ENCODE measurements around the gene NAGK.
"Not testable (repeated sequence)": the region's sequence is repeated elsewhere in the genome, so short reads cannot be mapped to it uniquely, and the experiment has no call there.

Gene NAGK

GRCh38 chr2:71049704-71050360, 18.6 kb upstream of the NAGK start:
- not testable (repeated sequence) for H3K56ac ChIP-seq (ENCODE audit: low read length); H3K18ac ChIP-seq (ENCODE audit: low read length); H3K36me3 ChIP-seq (ENCODE audit: control insufficient read depth, insufficient read depth, low read length); H3K4me1 ChIP-seq (ENCODE audit: control insufficient read depth, low read depth, low read length); H2AK5ac ChIP-seq (ENCODE audit: low read length); H3K79me1 ChIP-seq (ENCODE audit: low read length); H3K4ac ChIP-seq (ENCODE audit: low read depth, low read length); H2BK15ac ChIP-seq (replicated peaks; ENCODE audit: low read depth); H4K5ac ChIP-seq (ENCODE audit: low read length); H3K27ac ChIP-seq (ENCODE audit: low read depth, low read length); H3K4me2 ChIP-seq (ENCODE audit: low read length); H3K23ac ChIP-seq (ENCODE audit: low read length); H3K79me2 ChIP-seq (ENCODE audit: control insufficient read depth, insufficient read depth, low read length); H2BK5ac ChIP-seq (ENCODE audit: low read length); H4K8ac ChIP-seq (ENCODE audit: low read depth, low read length); H2BK120ac ChIP-seq (ENCODE audit: low read depth, low read length); DNase-seq; H3K4me3 ChIP-seq (ENCODE audit: low read length); H3K9ac ChIP-seq (ENCODE audit: low read length); H3K27me3 ChIP-seq (ENCODE audit: insufficient read depth, low read length, poor library complexity)
- WGBS (ENCODE audit: extremely low coverage, insufficient coverage, low lambda C conversion rate): no CpG with 5 or more reads among the region's 10 CpGs

- not testable (repeated sequence) for H4K8ac ChIP-seq (ENCODE audit: low read depth, low read length)
These were observed 13.2 kb upstream of the NAGK start for GRCh38 chr2:71055206-71055740.

GRCh38 chr2:71060211-71060610, 8.2 kb upstream of the NAGK start:
- H3K4ac ChIP-seq (ENCODE audit: low read depth, low read length): no peak overlapping the region
- no peaks in the 10 kb centered on the region for H3K79me2 ChIP-seq (ENCODE audit: control insufficient read depth, insufficient read depth, low read length)
- no peaks in the 10 kb centered on the region for H3K4me1 ChIP-seq (ENCODE audit: control insufficient read depth, low read depth, low read length)
- H2AK5ac ChIP-seq (ENCODE audit: low read length): no peak overlapping the region
- H3K18ac ChIP-seq (ENCODE audit: low read length): no peak overlapping the region
- no peak overlapping the region for H4K8ac ChIP-seq (ENCODE audit: low read depth, low read length)
- H3K79me1 ChIP-seq (ENCODE audit: low read length): no peaks in the 10 kb centered on the region
- H3K4me2 ChIP-seq (ENCODE audit: low read length): no peak overlapping the region
- H3K27ac ChIP-seq (ENCODE audit: low read depth, low read length): no peak overlapping the region
- no peak overlapping the region for H3K56ac ChIP-seq (ENCODE audit: low read length)
- H4K5ac ChIP-seq (ENCODE audit: low read length): no peak overlapping the region
- WGBS (ENCODE audit: extremely low coverage, insufficient coverage, low lambda C conversion rate): no CpG with 5 or more reads among the region's 2 CpGs
- H3K27me3 ChIP-seq (ENCODE audit: insufficient read depth, low read length, poor library complexity): no peaks in the 10 kb centered on the region
- DNase-seq: no peak
- H3K36me3 ChIP-seq (ENCODE audit: control insufficient read depth, insufficient read depth, low read length): no peaks in the 10 kb centered on the region
- H3K9ac ChIP-seq (ENCODE audit: low read length): no peak overlapping the region
- no peak overlapping the region for H3K4me3 ChIP-seq (ENCODE audit: low read length)
- no peak overlapping the region for H2BK15ac ChIP-seq (replicated peaks; ENCODE audit: low read depth)
- no peak overlapping the region for H2BK5ac ChIP-seq (ENCODE audit: low read length)
- no peak overlapping the region for H2BK120ac ChIP-seq (ENCODE audit: low read depth, low read length)
- H3K23ac ChIP-seq (ENCODE audit: low read length): no peak overlapping the region

More at GRCh38 chr2:71055206-71055740, 13.2 kb upstream of the NAGK start:
- not testable (repeated sequence) for H3K27me3 ChIP-seq (ENCODE audit: insufficient read depth, low read length, poor library complexity); H3K18ac ChIP-seq (ENCODE audit: low read length); H3K56ac ChIP-seq (ENCODE audit: low read length); H3K23ac ChIP-seq (ENCODE audit: low read length); H3K79me1 ChIP-seq (ENCODE audit: low read length); DNase-seq; H3K27ac ChIP-seq (ENCODE audit: low read depth, low read length); H2BK15ac ChIP-seq (replicated peaks; ENCODE audit: low read depth); H3K4me2 ChIP-seq (ENCODE audit: low read length); H3K79me2 ChIP-seq (ENCODE audit: control insufficient read depth, insufficient read depth, low read length); H3K36me3 ChIP-seq (ENCODE audit: control insufficient read depth, insufficient read depth, low read length); H3K4me1 ChIP-seq (ENCODE audit: control insufficient read depth, low read depth, low read length); H3K9ac ChIP-seq (ENCODE audit: low read length); H2BK5ac ChIP-seq (ENCODE audit: low read length); H2AK5ac ChIP-seq (ENCODE audit: low read length); H4K5ac ChIP-seq (ENCODE audit: low read length); H3K4me3 ChIP-seq (ENCODE audit: low read length); H2BK120ac ChIP-seq (ENCODE audit: low read depth, low read length); H3K4ac ChIP-seq (ENCODE audit: low read depth, low read length)
- no CpG with 5 or more reads among the region's 10 CpGs for WGBS (ENCODE audit: extremely low coverage, insufficient coverage, low lambda C conversion rate)

- no peak for DNase-seq
- Histone ChIP-seq H3K4ac (ENCODE audit: low read depth, low read length) (no peak overlapping the region), H3K4me2 (ENCODE audit: low read length) (no peak overlapping the region), H2BK120ac (ENCODE audit: low read depth, low read length) (no peak overlapping the region), H4K5ac (ENCODE audit: low read length) (no peak overlapping the region), H2BK5ac (ENCODE audit: low read length) (no peak overlapping the region), H4K8ac (ENCODE audit: low read depth, low read length) (no peak overlapping the region), H3K79me1 (ENCODE audit: low read length) (no peaks in the 10 kb centered on the region), H3K4me3 (ENCODE audit: low read length) (no peak overlapping the region), H3K27me3 (ENCODE audit: insufficient read depth, low read length, poor library complexity) (no peaks in the 10 kb centered on the region), H2BK15ac (replicated peaks; ENCODE audit: low read depth) (no peak overlapping the region), H3K27ac (ENCODE audit: low read depth, low read length) (no peak overlapping the region), H3K9ac (ENCODE audit: low read length) (no peak overlapping the region), H3K4me1 (ENCODE audit: control insufficient read depth, low read depth, low read length) (no peaks in the 10 kb centered on the region), H3K18ac (ENCODE audit: low read length) (no peak overlapping the region), H3K56ac (ENCODE audit: low read length) (no peak overlapping the region), H3K23ac (ENCODE audit: low read length) (no peak overlapping the region), H2AK5ac (ENCODE audit: low read length) (no peak overlapping the region), H3K79me2 (ENCODE audit: control insufficient read depth, insufficient read depth, low read length) (no peaks in the 10 kb centered on the region), H3K36me3 (ENCODE audit: control insufficient read depth, insufficient read depth, low read length) (no peaks in the 10 kb centered on the region)
- no CpG with 5 or more reads among the region's 3 CpGs for WGBS (ENCODE audit: extremely low coverage, insufficient coverage, low lambda C conversion rate)
These were observed 7.6 kb upstream of the NAGK start for GRCh38 chr2:71060871-71061270.

GRCh38 chr2:71063216-71063615, 5.2 kb upstream of the NAGK start:
- no peaks in the 10 kb centered on the region for H3K79me2 ChIP-seq (ENCODE audit: control insufficient read depth, insufficient read depth, low read length)
- no peak overlapping the region for H3K9ac ChIP-seq (ENCODE audit: low read length)
- no peak overlapping the region for H4K8ac ChIP-seq (ENCODE audit: low read depth, low read length)
- no CpG with 5 or more reads among the region's 1 CpG for WGBS (ENCODE audit: extremely low coverage, insufficient coverage, low lambda C conversion rate)
- H3K4me1 ChIP-seq (ENCODE audit: control insufficient read depth, low read depth, low read length): no peaks in the 10 kb centered on the region
- H3K27me3 ChIP-seq (ENCODE audit: insufficient read depth, low read length, poor library complexity): no peaks in the 10 kb centered on the region
- H3K4me3 ChIP-seq (ENCODE audit: low read length): no peak overlapping the region
- H3K27ac ChIP-seq (ENCODE audit: low read depth, low read length): no peak overlapping the region
- H3K36me3 ChIP-seq (ENCODE audit: control insufficient read depth, insufficient read depth, low read length): no peaks in the 10 kb centered on the region
- H2BK15ac ChIP-seq (replicated peaks; ENCODE audit: low read depth): no peak overlapping the region
- no peaks in the 10 kb centered on the region for H3K79me1 ChIP-seq (ENCODE audit: low read length)
- H3K23ac ChIP-seq (ENCODE audit: low read length): no peak overlapping the region
- DNase-seq: no peak
- no peak overlapping the region for H3K18ac ChIP-seq (ENCODE audit: low read length)
- no peak overlapping the region for H3K56ac ChIP-seq (ENCODE audit: low read length)
- H3K4me2 ChIP-seq (ENCODE audit: low read length): no peak overlapping the region
- H3K4ac ChIP-seq (ENCODE audit: low read depth, low read length): no peak overlapping the region
- no peak overlapping the region for H2BK120ac ChIP-seq (ENCODE audit: low read depth, low read length)
- H2BK5ac ChIP-seq (ENCODE audit: low read length): no peak overlapping the region
- no peak overlapping the region for H4K5ac ChIP-seq (ENCODE audit: low read length)
- no peak overlapping the region for H2AK5ac ChIP-seq (ENCODE audit: low read length)

GRCh38 chr2:71064110-71064611, 4.3 kb upstream of the NAGK start:
- Histone ChIP-seq H2BK5ac (ENCODE audit: low read length) (no peak overlapping the region), H3K36me3 (ENCODE audit: control insufficient read depth, insufficient read depth, low read length) (no peaks in the 10 kb centered on the region), H3K79me2 (ENCODE audit: control insufficient read depth, insufficient read depth, low read length) (peaks cover 4% of the 10 kb centered on the region), H3K56ac (ENCODE audit: low read length) (no peak overlapping the region), H3K4me2 (ENCODE audit: low read length) (no peak overlapping the region), H4K5ac (ENCODE audit: low read length) (no peak overlapping the region), H3K23ac (ENCODE audit: low read length) (no peak overlapping the region), H2BK15ac (replicated peaks; ENCODE audit: low read depth) (no peak overlapping the region), H3K4me1 (ENCODE audit: control insufficient read depth, low read depth, low read length) (no peaks in the 10 kb centered on the region), H3K27ac (ENCODE audit: low read depth, low read length) (no peak overlapping the region), H4K8ac (ENCODE audit: low read depth, low read length) (no peak overlapping the region), H3K4me3 (ENCODE audit: low read length) (no peak overlapping the region), H3K79me1 (ENCODE audit: low read length) (peaks cover 4% of the 10 kb centered on the region), H3K4ac (ENCODE audit: low read depth, low read length) (no peak overlapping the region), H3K18ac (ENCODE audit: low read length) (no peak overlapping the region), H3K27me3 (ENCODE audit: insufficient read depth, low read length, poor library complexity) (no peaks in the 10 kb centered on the region), H2BK120ac (ENCODE audit: low read depth, low read length) (no peak overlapping the region), H2AK5ac (ENCODE audit: low read length) (no peak overlapping the region), H3K9ac (ENCODE audit: low read length) (no peak overlapping the region)
- DNase-seq: no peak
- WGBS (ENCODE audit: extremely low coverage, insufficient coverage, low lambda C conversion rate): no CpG with 5 or more reads among the region's 9 CpGs

Data from mesendoderm (in vitro differentiated cells).